Fibroblast of lung (primary cell): ENCODE measurements around the gene ARHGEF18.
"Not testable (repeated sequence)": the region's sequence is repeated elsewhere in the genome, so short reads cannot be mapped to it uniquely, and the experiment has no call there.

Experiments
- CTCF ChIP-seq, 2 donors: IDR thresholded peaks in 1 of 2; conservative IDR thresholded peaks in 1 of 2; 1 replicate in 1 of 2; 2 replicates in 1 of 2; pipeline ENCODE4 v1.5.1; 2011 to 2012; ENCODE audit warnings: low read length in 2 of 2, control low read depth in 1 of 2, inconsistent platforms in 1 of 2, low read depth in 1 of 2, mild to moderate bottlenecking in 1 of 2
- EZH2 ChIP-seq: IDR thresholded peaks from 2 replicates; pipeline ENCODE4 v1.5.1; 2012; ENCODE audit warnings: low read length, control low read depth, mild to moderate bottlenecking; ENCODE audit errors: missing control alignments

- TF ChIP-seq CTCF (conservative IDR thresholded peaks at IDR 0.05 in 1 of 2, IDR thresholded peaks at IDR 0.05 in 1 of 2; ENCODE audit: low read depth in 1 of 2, low read length in 2 of 2); EZH2: not testable (repeated sequence)
Measured at GRCh38 chr19:7346997-7347396, 1.7 kb upstream of the ARHGEF18 start.
